ENCODE measurements around the gene RGS13. TPM values are rescaled to one million over a fixed set of nuclear protein-coding genes. Genes with fewer than 3 reads are reported as not detected.

Gene RGS13
- total and polyA plus RNA-seq, 2 donors (not counting 1 experiment from before 2014, with no cell fraction given): not detected

GRCh38 chr1:192668409-192668983 is 32.5 kb downstream of the RGS13 start:
- no peaks in the 10 kb centered on the region for H3K79me2 ChIP-seq (ENCODE audit: control insufficient read depth, insufficient read depth, low read length)
- no peak overlapping the region for H3K27ac ChIP-seq (ENCODE audit: insufficient read depth, low read length)
- H4K20me1 ChIP-seq (ENCODE audit: control insufficient read depth, extremely low read depth, insufficient read depth, low read length): no peaks in the 10 kb centered on the region
- no peaks in the 10 kb centered on the region for H3K4me1 ChIP-seq (ENCODE audit: control insufficient read depth, extremely low read depth, insufficient read depth, low read length)
- no peak overlapping the region for H2AFZ ChIP-seq (ENCODE audit: low read length)
- no peaks in the 10 kb centered on the region for H3K9me3 ChIP-seq (ENCODE audit: control insufficient read depth, insufficient read depth, low read depth, low read length)
- no peak overlapping the region for H3K9ac ChIP-seq (ENCODE audit: insufficient read depth, low read length)
- H3K4me2 ChIP-seq (ENCODE audit: extremely low read depth, insufficient read depth, low read length): no peak overlapping the region
- no peak overlapping the region for H3K4me3 ChIP-seq (replicated peaks in 1 of 4; ENCODE audit: control extremely low read depth in 1 of 4, insufficient read depth in 1 of 4, low read depth in 3 of 4, low read length in 4 of 4)
- TF ChIP-seq EZH2 (IDR thresholded peaks at IDR 0.05; ENCODE audit: low read length, missing control alignments): no peak
- TF ChIP-seq, protein P1, sequence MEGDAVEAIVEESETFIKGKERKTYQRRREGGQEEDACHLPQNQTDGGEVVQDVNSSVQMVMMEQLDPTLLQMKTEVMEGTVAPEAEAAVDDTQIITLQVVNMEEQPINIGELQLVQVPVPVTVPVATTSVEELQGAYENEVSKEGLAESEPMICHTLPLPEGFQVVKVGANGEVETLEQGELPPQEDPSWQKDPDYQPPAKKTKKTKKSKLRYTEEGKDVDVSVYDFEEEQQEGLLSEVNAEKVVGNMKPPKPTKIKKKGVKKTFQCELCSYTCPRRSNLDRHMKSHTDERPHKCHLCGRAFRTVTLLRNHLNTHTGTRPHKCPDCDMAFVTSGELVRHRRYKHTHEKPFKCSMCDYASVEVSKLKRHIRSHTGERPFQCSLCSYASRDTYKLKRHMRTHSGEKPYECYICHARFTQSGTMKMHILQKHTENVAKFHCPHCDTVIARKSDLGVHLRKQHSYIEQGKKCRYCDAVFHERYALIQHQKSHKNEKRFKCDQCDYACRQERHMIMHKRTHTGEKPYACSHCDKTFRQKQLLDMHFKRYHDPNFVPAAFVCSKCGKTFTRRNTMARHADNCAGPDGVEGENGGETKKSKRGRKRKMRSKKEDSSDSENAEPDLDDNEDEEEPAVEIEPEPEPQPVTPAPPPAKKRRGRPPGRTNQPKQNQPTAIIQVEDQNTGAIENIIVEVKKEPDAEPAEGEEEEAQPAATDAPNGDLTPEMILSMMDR (conservative IDR thresholded peaks at IDR 0.05 in 1 of 2, IDR thresholded peaks at IDR 0.05 in 1 of 2; ENCODE audit: low read depth in 1 of 2, low read length in 2 of 2): no peak
- H3K27me3 ChIP-seq (ENCODE audit: control insufficient read depth, insufficient read depth, low read length): no peaks in the 10 kb centered on the region
- H3K36me3 ChIP-seq (ENCODE audit: control insufficient read depth, insufficient read depth, low read length): no peaks in the 10 kb centered on the region
- no peak for DNase-seq (ENCODE audit: low read depth in 2 of 2)

GRCh38 chr1:192669174-192669573 is 33.2 kb downstream of the RGS13 start:
- Histone ChIP-seq H3K4me2 (ENCODE audit: extremely low read depth, insufficient read depth, low read length) (no peak overlapping the region), H3K27me3 (ENCODE audit: control insufficient read depth, insufficient read depth, low read length) (no peaks in the 10 kb centered on the region), H2AFZ (ENCODE audit: low read length) (no peak overlapping the region), H3K4me3 (replicated peaks in 1 of 4; ENCODE audit: control extremely low read depth in 1 of 4, insufficient read depth in 1 of 4, low read depth in 3 of 4, low read length in 4 of 4) (no peak overlapping the region), H3K36me3 (ENCODE audit: control insufficient read depth, insufficient read depth, low read length) (no peaks in the 10 kb centered on the region), H3K9ac (ENCODE audit: insufficient read depth, low read length) (no peak overlapping the region), H3K27ac (ENCODE audit: insufficient read depth, low read length) (no peak overlapping the region), H3K79me2 (ENCODE audit: control insufficient read depth, insufficient read depth, low read length) (no peaks in the 10 kb centered on the region), H3K9me3 (ENCODE audit: control insufficient read depth, insufficient read depth, low read depth, low read length) (no peaks in the 10 kb centered on the region), H4K20me1 (ENCODE audit: control insufficient read depth, extremely low read depth, insufficient read depth, low read length) (no peaks in the 10 kb centered on the region), H3K4me1 (ENCODE audit: control insufficient read depth, extremely low read depth, insufficient read depth, low read length) (no peaks in the 10 kb centered on the region)
- no peak for TF ChIP-seq EZH2 (IDR thresholded peaks at IDR 0.05; ENCODE audit: low read length, missing control alignments)
- TF ChIP-seq, protein P1 (conservative IDR thresholded peaks at IDR 0.05 in 1 of 2, IDR thresholded peaks at IDR 0.05 in 1 of 2; ENCODE audit: low read depth in 1 of 2, low read length in 2 of 2): no peak
- DNase-seq (ENCODE audit: low read depth in 2 of 2): no peak

- no peaks in the 10 kb centered on the region for H3K9me3 ChIP-seq (ENCODE audit: control insufficient read depth, insufficient read depth, low read depth, low read length)
- H3K27me3 ChIP-seq (ENCODE audit: control insufficient read depth, insufficient read depth, low read length): no peaks in the 10 kb centered on the region
- no peaks in the 10 kb centered on the region for H4K20me1 ChIP-seq (ENCODE audit: control insufficient read depth, extremely low read depth, insufficient read depth, low read length)
- no peak overlapping the region for H2AFZ ChIP-seq (ENCODE audit: low read length)
- no peaks in the 10 kb centered on the region for H3K36me3 ChIP-seq (ENCODE audit: control insufficient read depth, insufficient read depth, low read length)
- no peak overlapping the region for H3K4me3 ChIP-seq (replicated peaks in 1 of 4; ENCODE audit: control extremely low read depth in 1 of 4, insufficient read depth in 1 of 4, low read depth in 3 of 4, low read length in 4 of 4)
- H3K9ac ChIP-seq (ENCODE audit: insufficient read depth, low read length): no peak overlapping the region
- no peaks in the 10 kb centered on the region for H3K79me2 ChIP-seq (ENCODE audit: control insufficient read depth, insufficient read depth, low read length)
- H3K4me2 ChIP-seq (ENCODE audit: extremely low read depth, insufficient read depth, low read length): no peak overlapping the region
- H3K4me1 ChIP-seq (ENCODE audit: control insufficient read depth, extremely low read depth, insufficient read depth, low read length): no peaks in the 10 kb centered on the region
- no peak for DNase-seq (ENCODE audit: low read depth in 2 of 2)
- no peak for TF ChIP-seq EZH2 (IDR thresholded peaks at IDR 0.05; ENCODE audit: low read length, missing control alignments)
- TF ChIP-seq, protein P1 (conservative IDR thresholded peaks at IDR 0.05 in 1 of 2, IDR thresholded peaks at IDR 0.05 in 1 of 2; ENCODE audit: low read depth in 1 of 2, low read length in 2 of 2): no peak
- H3K27ac ChIP-seq (ENCODE audit: insufficient read depth, low read length): no peak overlapping the region
These were observed 39.8 kb downstream of the RGS13 start for GRCh38 chr1:192675716-192676115.

All from fibroblast of lung (primary cell).